Measurements from ENCODE around the gene ARHGAP29. TPM values are rescaled to one million over a fixed set of nuclear protein-coding genes. Genes with fewer than 3 reads are reported as not detected.

ARHGAP29 gene
- polyA plus RNA-seq, 1 donor (not counting 4 experiments of a cell fraction or from before 2014, with no cell fraction given), result 79.7 TPM

- Histone ChIP-seq H4K20me1 (ENCODE audit: control insufficient read depth, extremely low read depth, insufficient read depth, low read length) (no peaks in the 10 kb centered on the region), H3K4me3 (ENCODE audit: control insufficient read depth in 2 of 3, extremely low read depth in 1 of 3, insufficient read depth in 2 of 3, low read depth in 1 of 3, low read length in 3 of 3) (no peak overlapping the region), H3K36me3 (ENCODE audit: control insufficient read depth in 2 of 2, extremely low read depth in 1 of 2, insufficient read depth in 2 of 2, low read length in 2 of 2) (no peaks in the 10 kb centered on the region), H3K27me3 (ENCODE audit: control insufficient read depth, extremely low read depth, insufficient read depth, low read length) (no peaks in the 10 kb centered on the region), H3K27ac (ENCODE audit: control insufficient read depth, insufficient read depth, low read length) (no peak overlapping the region), H3K9me1 (ENCODE audit: control insufficient read depth, extremely low read depth, insufficient read depth, low read length) (no peaks in the 10 kb centered on the region), H2AFZ (ENCODE audit: control insufficient read depth, low read length) (no peak overlapping the region), H3K9me3 (ENCODE audit: control insufficient read depth, low read depth, low read length) (no peaks in the 10 kb centered on the region), H3K4me1 (ENCODE audit: control insufficient read depth, extremely low read depth, insufficient read depth, low read length) (peaks cover 5% of the 10 kb centered on the region), H3K79me2 (ENCODE audit: control insufficient read depth, insufficient read depth, low read length) (no peaks in the 10 kb centered on the region), H3K9ac (ENCODE audit: control insufficient read depth, extremely low read depth, insufficient read depth, low read length) (no peak overlapping the region), H3K4me2 (ENCODE audit: control insufficient read depth, extremely low read depth, insufficient read depth, low read depth, low read length) (no peak overlapping the region)
- DNase-seq (ENCODE audit: low read depth, low spot score) (no peak), FAIRE-seq (peak; percentile 90)
- TF ChIP-seq EZH2 (IDR thresholded peaks at IDR 0.05; ENCODE audit: low read length) (no peak), CTCF (optimal IDR thresholded peaks at IDR 0.05 in 1 of 3, IDR thresholded peaks at IDR 0.05 in 1 of 3, conservative IDR thresholded peaks at IDR 0.05 in 1 of 3; ENCODE audit: extremely low read depth in 1 of 3, insufficient read depth in 2 of 3, low read length in 3 of 3) (no peak)
- dilution Hi-C loops (cut with MboI; ENCODE audit: extremely low pct_ligation_motif_present, low sequenced_read_pairs), result no loop called here
Measured at GRCh38 chr1:94160811-94161210, 76.6 kb downstream of the ARHGAP29 start.

- no peak for TF ChIP-seq CTCF (optimal IDR thresholded peaks at IDR 0.05 in 1 of 3, IDR thresholded peaks at IDR 0.05 in 1 of 3, conservative IDR thresholded peaks at IDR 0.05 in 1 of 3; ENCODE audit: extremely low read depth in 1 of 3, insufficient read depth in 2 of 3, low read length in 3 of 3)
- TF ChIP-seq EZH2 (IDR thresholded peaks at IDR 0.05; ENCODE audit: low read length), result no peak
- Histone ChIP-seq H3K4me2 (ENCODE audit: control insufficient read depth, extremely low read depth, insufficient read depth, low read depth, low read length) (no peak overlapping the region), H3K79me2 (ENCODE audit: control insufficient read depth, insufficient read depth, low read length) (no peaks in the 10 kb centered on the region), H3K9me3 (ENCODE audit: control insufficient read depth, low read depth, low read length) (no peaks in the 10 kb centered on the region), H3K4me3 (ENCODE audit: control insufficient read depth in 2 of 3, extremely low read depth in 1 of 3, insufficient read depth in 2 of 3, low read depth in 1 of 3, low read length in 3 of 3) (no peak overlapping the region), H3K27me3 (ENCODE audit: control insufficient read depth, extremely low read depth, insufficient read depth, low read length) (no peaks in the 10 kb centered on the region), H4K20me1 (ENCODE audit: control insufficient read depth, extremely low read depth, insufficient read depth, low read length) (no peaks in the 10 kb centered on the region), H3K9me1 (ENCODE audit: control insufficient read depth, extremely low read depth, insufficient read depth, low read length) (no peaks in the 10 kb centered on the region), H2AFZ (ENCODE audit: control insufficient read depth, low read length) (no peak overlapping the region), H3K36me3 (ENCODE audit: control insufficient read depth in 2 of 2, extremely low read depth in 1 of 2, insufficient read depth in 2 of 2, low read length in 2 of 2) (no peaks in the 10 kb centered on the region), H3K9ac (ENCODE audit: control insufficient read depth, extremely low read depth, insufficient read depth, low read length) (no peak overlapping the region), H3K4me1 (ENCODE audit: control insufficient read depth, extremely low read depth, insufficient read depth, low read length) (peaks cover 5% of the 10 kb centered on the region), H3K27ac (ENCODE audit: control insufficient read depth, insufficient read depth, low read length) (no peak overlapping the region)
- FAIRE-seq (no peak), DNase-seq (ENCODE audit: low read depth, low spot score) (no peak)
- dilution Hi-C loops (cut with MboI; ENCODE audit: extremely low pct_ligation_motif_present, low sequenced_read_pairs), result no loop called here
Measured at GRCh38 chr1:94156096-94156625, 81.2 kb downstream of the ARHGAP29 start.

Measured in keratinocyte (primary cell).